Measurements from ENCODE around the gene CXorf49B. TPM values are rescaled to one million over a fixed set of nuclear protein-coding genes. Genes with fewer than 3 reads are reported as not detected.
"Not testable (repeated sequence)": the region's sequence is repeated elsewhere in the genome, so short reads cannot be mapped to it uniquely, and the experiment has no call there.

The CXorf49B gene
- total RNA-seq, 1 donor: not detected

DNA sequence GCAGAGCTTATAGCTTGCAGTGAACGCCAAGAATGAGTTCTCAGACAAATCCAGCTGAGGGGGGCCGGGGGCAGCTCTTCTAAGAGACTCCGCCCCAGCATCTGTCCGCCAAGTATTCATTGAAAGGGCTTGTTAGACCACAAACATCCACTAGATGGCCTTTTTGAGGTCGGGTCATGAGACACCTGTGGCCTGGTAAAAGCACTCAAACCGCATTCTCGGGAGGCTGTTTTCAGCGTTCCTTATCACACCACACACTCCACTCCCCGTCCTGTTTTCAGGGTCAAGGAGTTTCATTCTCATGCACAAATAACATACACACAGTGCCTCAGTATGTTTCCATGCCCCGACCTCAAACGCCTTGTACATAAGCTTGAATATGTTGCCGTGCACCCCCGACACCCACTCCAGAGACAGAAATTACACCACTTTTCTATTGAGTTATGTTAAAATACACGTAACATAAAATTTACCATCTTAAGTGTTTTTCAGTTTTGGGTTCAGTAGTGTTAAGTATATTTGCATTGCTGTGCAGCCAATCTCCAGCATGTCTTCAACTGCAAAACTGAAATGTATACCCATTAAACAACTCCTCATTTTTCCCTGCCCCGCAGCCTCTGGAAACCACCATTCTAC is 21.3 kb downstream of the CXorf49B start:
- H3K27me3 ChIP-seq (ENCODE audit: insufficient read depth, low read length); H3K9me3 ChIP-seq (ENCODE audit: low read depth, low read length); H3K4me3 ChIP-seq (ENCODE audit: low read length); H3K4me1 ChIP-seq (ENCODE audit: insufficient read depth, low read length): not testable (repeated sequence)

DNA sequence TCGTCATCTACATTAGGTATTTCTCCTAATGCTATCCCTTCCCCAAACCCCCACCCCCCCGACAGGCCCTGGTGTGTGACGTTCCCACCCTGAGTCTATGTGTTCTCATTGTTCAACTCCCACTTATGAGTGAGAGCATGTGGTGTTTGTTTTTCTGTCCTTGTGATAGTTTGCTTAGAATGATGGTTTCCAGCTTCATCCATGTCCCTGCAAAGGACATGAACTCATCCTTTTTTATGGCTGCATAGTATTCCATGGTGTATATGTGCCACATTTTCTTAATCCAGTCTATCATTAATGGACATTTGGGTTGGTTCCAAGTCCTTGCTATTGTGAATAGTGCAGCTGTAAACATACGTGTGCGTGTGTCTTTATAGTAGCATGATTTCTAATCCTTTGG is 43.3 kb downstream of the CXorf49B start:
- H3K9me3 ChIP-seq (ENCODE audit: low read depth, low read length); H3K4me3 ChIP-seq (ENCODE audit: low read length); H3K4me1 ChIP-seq (ENCODE audit: insufficient read depth, low read length); H3K27me3 ChIP-seq (ENCODE audit: insufficient read depth, low read length): not testable (repeated sequence)

DNA sequence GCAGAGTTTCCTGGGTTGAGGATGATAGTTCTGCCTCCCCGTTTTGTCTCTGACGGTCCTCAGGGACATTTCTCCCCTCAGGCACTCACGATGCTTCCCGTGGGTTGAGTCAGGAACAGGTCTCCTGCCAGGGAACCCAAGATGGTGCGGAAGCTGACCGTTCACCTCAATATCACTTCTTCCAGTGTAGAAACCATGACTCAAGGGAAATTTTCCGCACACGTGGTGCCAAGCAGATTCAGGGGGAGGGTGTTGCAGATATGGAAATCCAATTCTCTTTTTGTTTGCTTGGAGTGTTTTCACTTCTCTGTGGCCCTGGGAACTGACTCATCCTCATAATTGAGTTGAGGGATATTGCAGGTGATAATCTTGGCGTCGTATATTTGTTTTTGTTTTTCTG is 46.7 kb downstream of the CXorf49B start:
- Histone ChIP-seq H3K9me3 (ENCODE audit: low read depth, low read length) (no peaks in the 10 kb centered on the region), H3K4me3 (ENCODE audit: low read length) (no peak overlapping the region), H3K27me3 (ENCODE audit: insufficient read depth, low read length) (no peaks in the 10 kb centered on the region), H3K4me1 (ENCODE audit: insufficient read depth, low read length) (no peaks in the 10 kb centered on the region)

DNA sequence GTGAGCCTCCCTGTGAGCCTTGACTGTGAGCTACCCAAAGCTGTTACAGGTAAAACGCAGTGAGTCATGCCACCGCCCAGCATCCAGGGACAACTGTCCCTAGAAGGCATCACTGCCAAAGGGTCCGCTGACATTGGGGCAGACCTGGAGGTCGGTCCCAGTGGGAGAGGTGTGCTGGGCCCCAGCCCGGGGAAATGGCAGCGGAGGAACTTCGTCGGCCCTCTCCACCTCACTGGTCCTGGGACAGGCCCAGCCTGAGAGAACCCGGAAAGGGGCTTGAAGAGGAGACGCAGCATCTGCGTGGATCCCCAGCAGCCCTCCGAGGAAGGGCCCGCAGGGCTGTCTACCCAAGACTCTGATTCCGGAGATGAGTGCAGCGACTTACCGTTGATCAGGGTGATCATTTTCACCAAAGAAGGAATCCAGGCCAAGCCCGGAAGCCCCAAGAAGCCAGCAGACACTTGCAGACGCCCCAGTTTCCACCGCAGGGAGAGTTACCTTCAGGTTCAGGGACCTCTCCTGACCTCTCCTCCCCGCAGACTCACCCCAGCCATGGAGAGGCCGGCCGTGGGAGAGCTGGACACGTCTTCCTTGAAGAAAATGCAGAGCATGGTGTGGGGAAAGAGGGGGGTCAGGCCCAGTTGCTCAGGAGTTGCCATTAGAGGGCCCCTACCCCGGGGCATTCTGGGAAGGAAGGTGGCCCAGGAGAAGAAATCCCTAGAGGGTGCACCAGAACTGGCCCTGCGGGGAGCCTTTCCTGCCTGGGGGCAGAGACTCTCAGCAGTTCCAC is 51.2 kb downstream of the CXorf49B start:
- no peaks in the 10 kb centered on the region for H3K27me3 ChIP-seq (ENCODE audit: insufficient read depth, low read length)
- H3K4me3 ChIP-seq (ENCODE audit: low read length): no peak overlapping the region
- no peaks in the 10 kb centered on the region for H3K4me1 ChIP-seq (ENCODE audit: insufficient read depth, low read length)
- no peaks in the 10 kb centered on the region for H3K9me3 ChIP-seq (ENCODE audit: low read depth, low read length)

DNA sequence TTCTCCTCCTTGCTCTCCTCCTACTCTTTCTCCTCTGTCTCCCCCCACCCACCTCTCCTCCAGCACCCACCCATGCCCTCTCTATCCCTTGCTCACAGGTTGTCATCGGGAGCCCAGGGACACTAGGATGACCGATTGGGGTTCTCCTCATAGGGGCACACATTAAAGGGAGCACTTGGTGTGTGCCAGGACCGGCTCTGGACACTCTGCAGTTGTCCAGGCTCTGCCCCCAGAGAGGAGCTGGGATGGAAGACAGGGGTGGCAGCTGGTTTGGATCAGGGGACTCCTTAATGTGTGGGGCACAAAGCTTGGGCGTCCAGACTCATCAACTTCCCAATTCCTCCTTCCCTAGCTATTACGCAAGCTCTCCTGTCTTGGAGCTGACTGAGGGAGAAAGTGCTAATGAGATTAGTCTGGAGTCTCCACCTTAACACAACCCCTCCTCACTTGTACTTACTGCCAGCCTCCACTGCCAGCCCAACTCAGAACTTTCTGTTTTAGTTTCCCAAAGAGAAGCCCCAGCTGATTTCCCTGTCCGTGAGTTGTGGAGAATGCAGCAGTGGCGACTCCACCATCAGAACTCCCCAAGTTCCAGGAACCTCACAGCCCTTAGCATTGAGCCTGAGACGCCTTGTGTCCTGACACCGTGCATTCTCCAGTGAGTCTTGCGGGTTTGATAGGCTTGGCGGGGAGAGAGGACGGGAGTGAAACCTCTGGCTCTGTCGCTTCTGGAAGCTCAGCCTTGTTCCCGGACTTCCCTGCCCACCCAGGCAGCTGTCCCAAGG is 52.2 kb downstream of the CXorf49B start:
- no peaks in the 10 kb centered on the region for H3K27me3 ChIP-seq (ENCODE audit: insufficient read depth, low read length)
- H3K4me3 ChIP-seq (ENCODE audit: low read length): no peak overlapping the region
- H3K9me3 ChIP-seq (ENCODE audit: low read depth, low read length): no peaks in the 10 kb centered on the region
- H3K4me1 ChIP-seq (ENCODE audit: insufficient read depth, low read length): no peaks in the 10 kb centered on the region

DNA sequence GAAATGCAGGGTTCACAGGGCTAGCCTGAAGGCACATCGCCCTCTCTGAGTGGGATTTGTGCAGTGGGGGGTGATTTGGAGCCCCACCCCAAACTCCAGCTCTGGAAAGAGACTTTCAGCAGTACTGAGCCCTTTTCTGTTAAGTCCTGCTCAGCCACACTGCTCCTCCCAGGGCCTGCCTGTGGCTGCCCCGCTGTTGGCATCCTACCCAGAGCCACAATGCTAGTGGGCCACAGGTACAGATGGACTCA is 52.7 kb downstream of the CXorf49B start:
- Histone ChIP-seq H3K4me3 (ENCODE audit: low read length) (no peak overlapping the region), H3K4me1 (ENCODE audit: insufficient read depth, low read length) (no peaks in the 10 kb centered on the region), H3K27me3 (ENCODE audit: insufficient read depth, low read length) (no peaks in the 10 kb centered on the region), H3K9me3 (ENCODE audit: low read depth, low read length) (no peaks in the 10 kb centered on the region)

Other genes with a start within 250 kb of the CXorf49B start
- 323 TPM for gene OGT, start 230.2 kb upstream of the CXorf49B start, total RNA-seq
- 1.5 TPM for gene GCNA, start 184.9 kb upstream of the CXorf49B start, total RNA-seq
- gene CXCR3, start 144.8 kb upstream of the CXorf49B start, total RNA-seq: 4.1 TPM
- gene CXorf49, start 45.1 kb upstream of the CXorf49B start, total RNA-seq: not detected
- gene NHSL2, start 147.5 kb downstream of the CXorf49B start, total RNA-seq: 1.3 TPM